NCI-H187 treated with DMSO at 0.1 percent for 48 hours (cell line): ENCODE results near the gene EFHC1.

Experiments
- DNase-seq: peaks from one replicate; lab custom pipeline; 2025; lab: John Stamatoyannopoulos, UW

Gene EFHC1

DNA sequence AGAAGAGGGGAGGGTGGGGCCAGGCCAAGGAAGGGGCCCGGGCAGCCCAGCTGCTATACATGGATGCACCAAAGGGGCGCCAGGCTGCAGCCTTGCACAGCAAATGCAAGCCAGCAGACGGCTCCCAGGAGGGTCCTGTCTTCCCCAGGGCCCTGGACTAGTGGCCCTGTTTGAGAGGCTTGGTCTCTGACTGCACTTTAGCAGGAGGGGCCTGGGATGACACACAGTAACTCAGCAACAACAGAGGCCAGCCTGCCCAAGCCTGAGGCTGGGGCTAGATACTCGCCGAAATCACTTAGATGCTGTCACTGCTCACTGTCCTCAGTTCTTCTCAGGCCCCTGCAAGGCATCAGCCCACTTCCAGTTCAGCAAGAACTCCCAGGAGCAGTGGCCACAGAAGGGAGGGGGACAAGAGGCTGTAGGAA lies 83.2 kb downstream of the EFHC1 start:
- DNase-seq: no peak

GRCh38 chr6:52503851-52504781 lies 84.0 kb downstream of the EFHC1 start:
- peak; percentile 72 for DNase-seq

DNA sequence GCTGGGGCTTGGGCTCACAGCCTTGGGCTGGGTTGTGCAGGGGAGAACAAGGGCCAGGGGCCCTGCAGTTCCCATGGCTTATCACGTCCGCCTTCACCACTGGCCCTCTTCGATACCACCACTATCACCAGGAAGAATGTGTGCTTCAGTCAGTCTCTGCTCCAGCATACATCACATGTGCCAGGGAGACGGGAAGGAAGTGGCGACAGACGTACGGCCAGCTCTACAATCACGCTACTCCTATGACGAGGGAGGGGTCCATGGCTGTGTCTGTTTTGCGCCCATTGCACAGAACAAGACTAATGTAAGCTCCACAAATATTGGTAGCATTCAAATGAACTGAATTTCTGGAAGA lies 84.6 kb downstream of the EFHC1 start:
- DNase-seq: no peak

- DNase-seq: no peak
Measured at GRCh38 chr6:52505726-52506409, 85.7 kb downstream of the EFHC1 start.

DNA sequence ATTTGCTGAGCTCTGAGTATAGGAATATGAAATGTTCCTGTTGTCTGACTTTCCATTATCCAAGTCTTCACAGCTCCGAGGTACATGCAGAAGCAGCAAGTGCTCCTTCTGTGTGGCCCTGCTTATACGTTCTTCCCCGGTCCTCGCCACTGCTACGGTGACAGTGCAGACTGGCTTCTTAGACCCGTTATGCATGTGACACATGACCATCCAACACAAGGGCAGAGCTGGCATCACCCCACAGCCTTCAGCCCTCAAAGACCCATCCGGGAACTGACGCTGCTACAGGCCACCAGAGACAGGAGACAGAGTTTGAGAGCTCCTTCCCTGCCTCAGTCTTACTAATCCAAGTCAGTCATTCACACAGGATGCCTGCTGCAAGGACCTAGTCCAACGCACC lies 86.3 kb downstream of the EFHC1 start:
- DNase-seq: no peak

DNA sequence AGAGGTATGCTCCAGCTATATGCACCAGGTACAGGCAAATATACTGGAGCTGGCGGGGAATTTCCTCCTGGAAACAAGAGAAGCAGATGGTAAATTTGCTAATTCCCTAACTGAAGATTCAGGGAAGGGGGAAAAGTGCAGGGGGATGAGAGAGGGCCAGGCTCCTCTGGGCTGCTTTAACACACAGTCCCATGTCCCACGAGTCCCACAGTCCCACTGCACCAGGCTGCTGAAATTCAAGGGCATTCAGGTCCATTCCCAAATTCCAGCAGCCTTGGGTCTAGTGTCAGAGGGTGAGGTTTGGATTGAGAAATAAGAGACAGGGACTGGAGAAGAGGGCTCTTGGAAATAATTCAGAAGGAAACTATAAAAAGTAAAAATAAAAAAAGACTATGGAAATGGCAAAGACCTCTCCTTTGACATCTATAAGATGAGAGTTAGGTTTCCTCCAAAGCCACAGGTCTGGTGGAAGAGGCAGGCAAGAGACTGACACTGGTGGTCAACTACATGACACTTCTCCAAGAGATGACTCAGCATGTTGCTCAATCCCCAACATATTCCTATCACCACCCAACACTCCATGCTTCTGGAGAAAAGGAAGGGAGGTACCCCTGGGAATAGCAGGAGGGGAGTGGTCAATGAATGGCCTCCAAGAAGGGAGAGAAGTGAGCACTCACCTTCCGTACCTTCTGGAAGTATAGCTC lies 87.6 kb downstream of the EFHC1 start:
- DNase-seq: no peak

- no peak for DNase-seq
Measured at GRCh38 chr6:52508261-52508739, 88.2 kb downstream of the EFHC1 start.

DNA sequence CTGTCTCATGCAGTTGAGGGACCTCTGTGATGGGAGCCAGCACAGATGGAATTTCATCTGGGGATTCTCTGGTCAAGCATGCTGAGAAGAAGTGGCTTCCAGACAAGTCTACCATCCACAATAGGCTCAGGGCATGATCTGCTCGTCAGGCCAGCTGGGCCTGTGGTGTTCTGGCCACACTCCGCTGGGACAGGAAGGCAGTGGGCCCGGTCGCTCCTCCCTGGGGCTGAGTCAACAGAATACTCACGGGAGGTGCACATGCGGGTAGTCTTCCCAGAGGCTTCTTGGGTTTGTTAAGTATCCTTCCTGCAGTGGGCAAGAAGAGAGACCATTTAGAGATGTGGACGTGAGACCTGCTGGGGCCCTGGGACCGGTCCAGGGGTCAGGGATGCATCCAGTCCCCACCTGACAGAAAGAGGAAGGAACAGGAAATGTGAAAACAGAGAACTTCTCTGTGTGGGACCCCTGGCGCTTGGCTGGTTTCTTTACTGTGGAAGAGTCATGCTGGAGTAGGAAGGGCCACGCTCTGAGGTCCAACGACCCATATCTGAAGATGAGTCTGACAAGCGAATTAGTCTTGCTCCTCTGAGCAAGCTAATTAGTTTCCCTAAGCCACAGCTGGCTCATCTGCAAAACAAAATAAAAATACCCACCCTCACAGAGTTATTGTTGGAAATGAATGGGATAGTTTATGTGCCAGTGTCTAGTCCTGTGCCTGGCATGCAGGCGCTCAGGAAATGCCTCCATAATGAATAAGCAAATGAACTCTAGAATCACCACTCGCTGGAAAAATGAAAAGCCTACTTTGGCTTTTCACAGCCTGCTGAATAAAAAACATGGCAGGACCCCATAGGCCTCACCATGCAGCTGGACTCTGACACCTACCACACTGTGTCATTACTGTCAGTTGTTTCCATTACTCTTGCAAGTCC lies 89.4 kb downstream of the EFHC1 start:
- no peak for DNase-seq

DNA sequence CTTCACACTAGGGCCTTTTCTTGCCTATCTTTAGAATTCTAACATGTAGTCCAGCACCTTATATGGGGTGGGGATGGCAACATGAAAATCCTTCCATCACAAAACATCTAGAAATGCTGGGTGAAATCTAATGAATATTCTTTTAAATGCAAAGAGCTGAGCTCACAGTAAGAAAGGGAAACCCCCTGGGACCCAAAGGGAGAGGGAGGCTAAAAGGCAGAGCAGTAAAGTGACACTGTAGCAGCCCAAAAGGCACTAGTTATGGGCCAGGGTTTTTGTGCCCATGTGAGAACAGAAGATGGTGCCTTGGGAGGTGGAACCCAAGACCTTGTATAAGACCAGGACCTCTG lies 90.0 kb downstream of the EFHC1 start:
- DNase-seq: no peak

GRCh38 chr6:52511163-52511562 lies 91.0 kb downstream of the EFHC1 start:
- no peak for DNase-seq

- DNase-seq: no peak
Measured at GRCh38 chr6:52511572-52512151, 91.5 kb downstream of the EFHC1 start.

DNA sequence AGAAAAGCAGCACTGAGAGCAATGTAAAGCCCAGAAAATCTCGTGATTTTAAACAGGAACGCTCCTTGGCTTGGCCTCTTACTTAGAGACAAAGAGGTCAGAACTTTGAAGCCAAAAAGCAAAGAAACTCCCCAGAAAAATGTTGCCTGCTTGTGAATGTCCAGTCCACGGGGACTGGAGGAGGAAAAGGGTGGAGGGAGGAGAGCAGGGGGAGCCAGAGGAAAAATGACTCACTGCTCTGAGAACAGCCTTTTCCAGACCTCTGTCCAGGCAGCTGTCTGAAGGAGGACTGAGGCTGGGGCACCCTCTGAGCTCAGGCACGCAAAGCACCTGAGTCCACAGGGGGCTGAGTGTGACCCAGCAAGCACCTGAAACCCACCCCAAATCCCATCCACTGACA lies 92.1 kb downstream of the EFHC1 start:
- no peak for DNase-seq

DNA sequence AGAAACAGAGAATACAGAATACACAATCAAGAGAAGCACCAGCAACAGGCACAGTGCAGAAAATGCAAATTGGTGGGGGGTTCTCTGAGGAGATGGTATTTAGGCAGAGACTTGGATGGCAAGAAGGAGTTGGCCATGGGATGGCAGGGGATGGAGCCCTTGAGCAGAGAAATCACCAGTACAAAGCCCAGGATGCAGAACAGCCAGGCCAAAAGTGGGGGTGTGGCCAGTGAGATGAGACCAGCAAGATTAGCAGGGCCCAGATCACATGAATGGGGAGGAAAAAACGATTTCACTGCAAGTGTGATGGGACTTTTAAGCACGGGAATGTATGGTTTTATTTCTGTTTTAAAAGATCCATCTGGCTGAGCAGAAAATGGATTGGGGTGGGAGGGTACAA lies 93.3 kb downstream of the EFHC1 start:
- no peak for DNase-seq

DNA sequence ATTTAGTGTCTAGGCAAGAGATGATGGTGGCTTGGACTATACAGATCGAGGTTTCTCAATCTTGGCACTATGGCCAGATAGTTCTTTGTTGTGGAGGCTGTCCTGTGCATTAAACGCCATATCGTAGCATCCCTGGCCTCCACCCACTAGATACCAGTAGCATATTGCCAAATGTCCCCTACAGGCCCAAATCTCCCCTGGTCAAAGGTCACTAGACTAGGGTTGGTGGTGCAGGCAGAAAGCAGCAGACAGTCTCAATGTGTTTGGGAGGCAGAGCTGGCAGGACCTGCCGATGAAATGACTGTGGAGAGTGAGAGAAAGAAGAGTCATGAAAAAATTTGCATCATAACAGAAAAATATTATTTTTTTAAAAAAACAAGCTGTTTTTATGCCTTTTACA lies 93.8 kb downstream of the EFHC1 start:
- DNase-seq: no peak

GRCh38 chr6:52514514-52514913 lies 94.4 kb downstream of the EFHC1 start:
- DNase-seq: no peak

- no peak for DNase-seq
Measured at GRCh38 chr6:52515219-52515960, 95.2 kb downstream of the EFHC1 start.

GRCh38 chr6:52516269-52516668 lies 96.1 kb downstream of the EFHC1 start:
- DNase-seq: no peak

- no peak for DNase-seq
Measured at GRCh38 chr6:52516943-52517342, 96.8 kb downstream of the EFHC1 start.

DNA sequence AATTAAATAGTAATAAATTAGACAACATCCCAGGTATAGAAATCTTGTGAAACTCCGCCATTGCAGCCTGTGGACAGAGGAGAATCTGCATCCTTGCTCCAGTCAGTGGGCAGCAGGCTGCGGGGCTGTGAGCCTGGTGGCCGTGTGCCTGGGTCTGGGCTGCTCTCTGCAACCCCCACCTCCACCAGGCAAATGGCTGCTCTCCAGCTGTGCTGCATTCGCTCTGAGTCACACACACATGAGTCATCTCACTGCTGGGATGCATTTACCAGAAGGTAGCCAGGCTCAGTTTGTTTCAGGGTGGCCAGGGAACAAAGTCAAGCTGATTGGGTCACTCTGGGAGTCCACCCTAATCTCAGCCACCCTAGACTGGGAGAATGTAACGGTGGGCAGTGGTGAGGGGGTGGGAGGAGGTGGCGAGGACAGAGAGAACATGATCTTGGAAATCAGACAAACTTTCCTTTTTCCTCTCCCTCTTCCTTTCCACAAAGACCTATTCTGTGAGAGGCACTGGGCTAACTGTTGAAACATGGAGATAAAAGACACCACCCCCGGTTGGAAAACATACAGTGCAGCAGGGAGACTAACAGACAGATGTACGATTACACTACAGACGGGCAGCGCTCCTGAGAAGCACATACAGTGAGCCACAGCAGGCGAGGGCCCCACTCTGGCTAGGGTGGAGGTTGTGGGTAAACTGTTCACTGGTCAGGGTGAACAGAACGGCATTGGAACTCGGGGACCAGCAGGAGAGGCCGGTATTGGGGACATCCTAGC lies 97.5 kb downstream of the EFHC1 start:
- DNase-seq: no peak
